Measurements from ENCODE around the gene TANC1.
A peak's percentile ranks its signal among the peaks of the same experiment; 100 is the strongest.

The TANC1 gene

GRCh38 chr2:158948964-158949699 lies 19.3 kb upstream of the TANC1 start:
- Mint-ChIP-seq H3K9me3 (peaks cover 9% of the 10 kb centered on the region), H3K36me3 (no peaks in the 10 kb centered on the region), H3K27ac (no peak overlapping the region), H3K27me3 (no peaks in the 10 kb centered on the region), H3K4me3 (no peak overlapping the region), H3K4me1 (peaks cover 7% of the 10 kb centered on the region)
- no peak for ATAC-seq

- peaks cover 22% of the 10 kb centered on the region for H3K27me3 Mint-ChIP-seq
- H3K4me1 Mint-ChIP-seq, result peaks cover 9% of the 10 kb centered on the region
- no peaks in the 10 kb centered on the region for H3K9me3 Mint-ChIP-seq
- no peak overlapping the region for H3K27ac Mint-ChIP-seq
- no peaks in the 10 kb centered on the region for H3K36me3 Mint-ChIP-seq
- ATAC-seq, result no peak
- no peak overlapping the region for H3K4me3 Mint-ChIP-seq
Observed at GRCh38 chr2:158953454-158953853, 15.0 kb upstream of the TANC1 start.

- peak; percentile 80 for ATAC-seq
- Mint-ChIP-seq H3K27me3 (peaks cover 24% of the 10 kb centered on the region), H3K4me1 (peaks cover 9% of the 10 kb centered on the region), H3K36me3 (no peaks in the 10 kb centered on the region), H3K27ac (no peak overlapping the region), H3K9me3 (no peaks in the 10 kb centered on the region), H3K4me3 (no peak overlapping the region)
Observed at GRCh38 chr2:158953926-158954763, 14.3 kb upstream of the TANC1 start.

GRCh38 chr2:158955842-158956365 lies 12.5 kb upstream of the TANC1 start:
- Mint-ChIP-seq H3K4me3 (no peak overlapping the region), H3K9me3 (no peaks in the 10 kb centered on the region), H3K4me1 (peaks cover 9% of the 10 kb centered on the region), H3K36me3 (no peaks in the 10 kb centered on the region), H3K27me3 (peaks cover 24% of the 10 kb centered on the region), H3K27ac (no peak overlapping the region)
- no peak for ATAC-seq

GRCh38 chr2:158958365-158958764 lies 10.1 kb upstream of the TANC1 start:
- Mint-ChIP-seq H3K4me1 (peaks cover 9% of the 10 kb centered on the region), H3K36me3 (no peaks in the 10 kb centered on the region), H3K27ac (no peak overlapping the region), H3K27me3 (peaks cover 24% of the 10 kb centered on the region), H3K9me3 (no peaks in the 10 kb centered on the region), H3K4me3 (no peak overlapping the region)
- ATAC-seq, result no peak

- Mint-ChIP-seq H3K36me3 (no peaks in the 10 kb centered on the region), H3K27me3 (peaks cover 22% of the 10 kb centered on the region), H3K27ac (no peak overlapping the region), H3K9me3 (no peaks in the 10 kb centered on the region), H3K4me1 (no peaks in the 10 kb centered on the region), H3K4me3 (no peak overlapping the region)
- no peak for ATAC-seq
Observed at GRCh38 chr2:158960193-158960592, 8.2 kb upstream of the TANC1 start.

GRCh38 chr2:158962074-158962473 lies 6.4 kb upstream of the TANC1 start:
- Mint-ChIP-seq H3K4me3 (no peak overlapping the region), H3K27me3 (peaks cover 16% of the 10 kb centered on the region), H3K4me1 (no peaks in the 10 kb centered on the region), H3K9me3 (no peaks in the 10 kb centered on the region), H3K36me3 (no peaks in the 10 kb centered on the region), H3K27ac (no peak overlapping the region)
- ATAC-seq, result no peak

GRCh38 chr2:158963071-158963470 lies 5.4 kb upstream of the TANC1 start:
- H3K9me3 Mint-ChIP-seq, result no peaks in the 10 kb centered on the region
- H3K4me1 Mint-ChIP-seq, result peaks cover 4% of the 10 kb centered on the region
- no peaks in the 10 kb centered on the region for H3K36me3 Mint-ChIP-seq
- no peak overlapping the region for H3K27ac Mint-ChIP-seq
- no peak for ATAC-seq
- H3K27me3 Mint-ChIP-seq, result peaks cover 17% of the 10 kb centered on the region
- H3K4me3 Mint-ChIP-seq, result no peak overlapping the region

GRCh38 chr2:158965107-158965506 lies 3.3 kb upstream of the TANC1 start:
- H3K4me3 Mint-ChIP-seq, result no peak overlapping the region
- H3K27me3 Mint-ChIP-seq, result peaks cover 28% of the 10 kb centered on the region
- H3K9me3 Mint-ChIP-seq, result no peaks in the 10 kb centered on the region
- no peaks in the 10 kb centered on the region for H3K36me3 Mint-ChIP-seq
- no peak for ATAC-seq
- H3K27ac Mint-ChIP-seq, result no peak overlapping the region
- peaks cover 17% of the 10 kb centered on the region for H3K4me1 Mint-ChIP-seq

- ATAC-seq, result no peak
Observed at GRCh38 chr2:158965641-158966040, 2.8 kb upstream of the TANC1 start.

GRCh38 chr2:158966312-158966711 lies 2.1 kb upstream of the TANC1 start:
- no peaks in the 10 kb centered on the region for H3K9me3 Mint-ChIP-seq
- ATAC-seq, result no peak
- no peak overlapping the region for H3K4me3 Mint-ChIP-seq
- no peak overlapping the region for H3K27ac Mint-ChIP-seq
- peaks cover 32% of the 10 kb centered on the region for H3K27me3 Mint-ChIP-seq
- H3K36me3 Mint-ChIP-seq, result no peaks in the 10 kb centered on the region
- peaks cover 21% of the 10 kb centered on the region for H3K4me1 Mint-ChIP-seq

More at GRCh38 chr2:158965641-158966040, 2.8 kb upstream of the TANC1 start:
- Mint-ChIP-seq H3K36me3 (no peaks in the 10 kb centered on the region), H3K4me3 (no peak overlapping the region), H3K9me3 (no peaks in the 10 kb centered on the region), H3K27ac (no peak overlapping the region), H3K4me1 (peaks cover 21% of the 10 kb centered on the region), H3K27me3 (peaks cover 32% of the 10 kb centered on the region)

- Mint-ChIP-seq H3K4me3 (no peak overlapping the region), H3K27me3 (peaks cover 35% of the 10 kb centered on the region), H3K9me3 (no peaks in the 10 kb centered on the region), H3K4me1 (peaks cover 21% of the 10 kb centered on the region), H3K27ac (no peak overlapping the region), H3K36me3 (no peaks in the 10 kb centered on the region)
- ATAC-seq, result no peak
Observed at GRCh38 chr2:158967114-158967730, 1.2 kb upstream of the TANC1 start.

GRCh38 chr2:158967731-158968395 lies 577 bp upstream of the TANC1 start:
- Mint-ChIP-seq H3K4me3 (peak overlapping the region; percentile 75), H3K27me3 (peaks cover 41% of the 10 kb centered on the region), H3K9me3 (no peaks in the 10 kb centered on the region), H3K27ac (no peak overlapping the region), H3K4me1 (peaks cover 21% of the 10 kb centered on the region), H3K36me3 (no peaks in the 10 kb centered on the region)
- no peak for ATAC-seq

- no peaks in the 10 kb centered on the region for H3K36me3 Mint-ChIP-seq
- peak; percentile 21 for ATAC-seq
- peaks cover 21% of the 10 kb centered on the region for H3K4me1 Mint-ChIP-seq
- peaks cover 51% of the 10 kb centered on the region for H3K27me3 Mint-ChIP-seq
- peak overlapping the region; percentile 75 for H3K4me3 Mint-ChIP-seq
- H3K27ac Mint-ChIP-seq, result no peak overlapping the region
- no peaks in the 10 kb centered on the region for H3K9me3 Mint-ChIP-seq
Observed at GRCh38 chr2:158969162-158969714, 798 bp downstream of the TANC1 start.
